BLaER1 treated with 17β-estradiol and CSF1 and Interleukin-3, amounts not matched to agents 10 nM and 100 nM (cell line): ENCODE measurements around the gene PCDHGB3.
"Not testable (repeated sequence)": the region's sequence is repeated elsewhere in the genome, so short reads cannot be mapped to it uniquely, and the experiment has no call there.

Source experiments
- H3K27ac ChIP-seq, 11 experiments: shearing (Covaris generic); formaldehyde crosslinking; 2 replicates each; pipeline ENCODE4 v1.8.1; 2022
- H3K27me3 ChIP-seq, 11 experiments: shearing (Covaris generic); formaldehyde crosslinking; 2 replicates each; pipeline ENCODE4 v1.8.1; 2022
- H3K36me3 ChIP-seq, 11 experiments: shearing (Covaris generic); formaldehyde crosslinking; 2 replicates each; pipeline ENCODE4 v1.8.1; 2022
- H3K4me1 ChIP-seq, 10 experiments: shearing (Covaris generic); formaldehyde crosslinking; 2 replicates each; pipeline ENCODE4 v1.8.1; 2022
- H3K4me2 ChIP-seq, 11 experiments: shearing (Covaris generic); formaldehyde crosslinking; 2 replicates each; pipeline ENCODE4 v1.8.1; 2022
- H3K4me3 ChIP-seq, 10 experiments: shearing (Covaris generic); formaldehyde crosslinking; 2 replicates each; pipeline ENCODE4 v1.8.1; 2022
- H3K9ac ChIP-seq, 11 experiments: shearing (Covaris generic); formaldehyde crosslinking; 2 replicates each; pipeline ENCODE4 v1.8.1; 2022
- H3K9me3 ChIP-seq, 11 experiments: shearing (Covaris generic); formaldehyde crosslinking; replicated peaks in 1 of 11; 2 replicates each; pipeline ENCODE4 v1.8.1; 2022
- H4K20me1 ChIP-seq, 11 experiments: shearing (Covaris generic); formaldehyde crosslinking; 2 replicates each; pipeline ENCODE4 v1.8.1; 2022
- Cebpa-rat ChIP-seq, 11 experiments: shearing (Covaris generic); IDR thresholded peaks; 2 replicates each; pipeline ENCODE4 v1.8.1; 2022

The PCDHGB3 gene

GRCh38 chr5:141369994-141370848 is at the start of gene PCDHGB3:
PCDHGB3 (plus strand) TSS chr5:141370242; CDS start chr5:141370395, 153 bp downstream.
- no peak for TF ChIP-seq Cebpa-rat (IDR thresholded peaks at IDR 0.05)
- Histone ChIP-seq H3K4me3 (no peak within 1 kb of the TSS; a peak in 1 of 20 replicates), H4K20me1 (no peaks in the 10 kb centered on the region), H3K9ac (no peak within 1 kb of the TSS), H3K4me2 (no peak within 1 kb of the TSS), H3K36me3 (peaks cover 0 to 9% (median 0%) of the 10 kb centered on the region in 11 experiments; a peak in 5 of 22 replicates), H3K27ac (no peak within 1 kb of the TSS), H3K27me3 (peaks cover 0 to 6% (median 0%) of the 10 kb centered on the region in 11 experiments; a peak in 2 of 22 replicates), H3K4me1 (no peaks in the 10 kb centered on the region), H3K9me3 (peaks cover 74 to 85% (median 77%) of the 10 kb centered on the region in 11 experiments)

- no peak overlapping the region for H3K4me2 ChIP-seq
- TF ChIP-seq Cebpa-rat (IDR thresholded peaks at IDR 0.05), result no peak
- H3K36me3 ChIP-seq, result peaks cover 27 to 29% (median 27%) of the 10 kb centered on the region in 11 experiments
- H3K4me1 ChIP-seq, result peaks cover 0 to 9% (median 6%) of the 10 kb centered on the region in 10 experiments; a peak in 8 of 20 replicates
- no peak overlapping the region for H3K9ac ChIP-seq
- no peak overlapping the region for H3K27ac ChIP-seq
- H3K4me3 ChIP-seq, result no peak overlapping the region
- H3K9me3 ChIP-seq, result peaks cover 88 to 98% (median 93%) of the 10 kb centered on the region in 11 experiments
- no peaks in the 10 kb centered on the region for H4K20me1 ChIP-seq
- H3K27me3 ChIP-seq, result peaks cover 0 to 3% (median 0%) of the 10 kb centered on the region in 11 experiments; a peak in 2 of 22 replicates
These were observed 47.8 kb upstream of the PCDHGB3 start for GRCh38 chr5:141322261-141322660.

GRCh38 chr5:141326088-141326854 is 43.8 kb upstream of the PCDHGB3 start:
- H3K27ac ChIP-seq, result peak overlapping the region; percentile 55 to 87 (median 80); a peak in 21 of 22 replicates
- peak overlapping the region; percentile 52 to 79 (median 60) for H3K4me2 ChIP-seq
- no peak for TF ChIP-seq Cebpa-rat (IDR thresholded peaks at IDR 0.05)
- no peaks in the 10 kb centered on the region for H4K20me1 ChIP-seq
- H3K36me3 ChIP-seq, result peaks cover 8 to 22% (median 16%) of the 10 kb centered on the region in 11 experiments; a peak in 16 of 22 replicates
- H3K4me1 ChIP-seq, result peaks cover 0 to 9% (median 5%) of the 10 kb centered on the region in 10 experiments; a peak in 7 of 20 replicates
- H3K4me3 ChIP-seq, result peak overlapping the region; percentile 53 to 66 (median 60)
- H3K9me3 ChIP-seq, result peaks cover 88 to 98% (median 94%) of the 10 kb centered on the region in 11 experiments
- no peaks in the 10 kb centered on the region for H3K27me3 ChIP-seq
- peak overlapping the region; percentile 74 to 87 (median 82) for H3K9ac ChIP-seq

- no peak for TF ChIP-seq Cebpa-rat (IDR thresholded peaks at IDR 0.05)
- no peak overlapping the region for H3K9ac ChIP-seq
- H3K27me3 ChIP-seq, result no peaks in the 10 kb centered on the region
- H3K4me2 ChIP-seq, result no peak overlapping the region
- H3K36me3 ChIP-seq, result peaks cover 8 to 31% (median 18%) of the 10 kb centered on the region in 11 experiments; a peak in 15 of 22 replicates
- H4K20me1 ChIP-seq, result no peaks in the 10 kb centered on the region
- H3K4me3 ChIP-seq, result no peak overlapping the region
- H3K4me1 ChIP-seq, result peaks cover 0 to 9% (median 4%) of the 10 kb centered on the region in 10 experiments; a peak in 7 of 20 replicates
- H3K27ac ChIP-seq, result no peak overlapping the region
- peaks cover 89 to 98% (median 94%) of the 10 kb centered on the region in 11 experiments for H3K9me3 ChIP-seq
These were observed 41.8 kb upstream of the PCDHGB3 start for GRCh38 chr5:141328231-141328630.

- no peak for TF ChIP-seq Cebpa-rat (IDR thresholded peaks at IDR 0.05)
- no peaks in the 10 kb centered on the region for H4K20me1 ChIP-seq
- H3K4me3 ChIP-seq, result no peak within 1 kb of the TSS
- no peak within 1 kb of the TSS for H3K27ac ChIP-seq
- no peak within 1 kb of the TSS for H3K9ac ChIP-seq
- peaks cover 0 to 9% (median 4%) of the 10 kb centered on the region in 10 experiments; a peak in 7 of 20 replicates for H3K4me1 ChIP-seq
- no peak within 1 kb of the TSS for H3K4me2 ChIP-seq
- H3K27me3 ChIP-seq, result no peaks in the 10 kb centered on the region
- H3K36me3 ChIP-seq, result peaks cover 8 to 31% (median 18%) of the 10 kb centered on the region in 11 experiments; a peak in 15 of 22 replicates
- peaks cover 85 to 97% (median 90%) of the 10 kb centered on the region in 11 experiments for H3K9me3 ChIP-seq
These were observed 39.6 kb upstream of the PCDHGB3 start, which contains the start of gene PCDHGA1 for GRCh38 chr5:141330299-141331080. PCDHGA1 (plus strand) TSS chr5:141330514.

- not testable (repeated sequence) for H3K9ac ChIP-seq, H3K4me2 ChIP-seq, H4K20me1 ChIP-seq, H3K27ac ChIP-seq, H3K4me3 ChIP-seq, H3K4me1 ChIP-seq, H3K27me3 ChIP-seq
- Histone ChIP-seq H3K36me3 (peaks cover 8 to 29% (median 18%) of the 10 kb centered on the region in 11 experiments; a peak in 15 of 22 replicates), H3K9me3 (peaks cover 82 to 100% (median 93%) of the 10 kb centered on the region in 11 experiments)
These were observed 37.5 kb upstream of the PCDHGB3 start for GRCh38 chr5:141332571-141332970.

GRCh38 chr5:141338538-141339306 is 31.3 kb upstream of the PCDHGB3 start, which contains the start of gene PCDHGA2:
PCDHGA2 (plus strand) TSS chr5:141338760.
- no peak within 1 kb of the TSS for H3K27ac ChIP-seq
- no peak for TF ChIP-seq Cebpa-rat (IDR thresholded peaks at IDR 0.05)
- H4K20me1 ChIP-seq, result no peaks in the 10 kb centered on the region
- no peak within 1 kb of the TSS for H3K4me2 ChIP-seq
- no peaks in the 10 kb centered on the region for H3K4me1 ChIP-seq
- peaks cover 81 to 100% (median 93%) of the 10 kb centered on the region in 11 experiments for H3K9me3 ChIP-seq
- H3K4me3 ChIP-seq, result peak within 1 kb of the TSS in 1 of 10 experiments; percentile 29; a peak in 5 of 20 replicates
- peaks cover 0 to 10% (median 0%) of the 10 kb centered on the region in 11 experiments; a peak in 4 of 22 replicates for H3K36me3 ChIP-seq
- no peak within 1 kb of the TSS for H3K9ac ChIP-seq
- no peaks in the 10 kb centered on the region for H3K27me3 ChIP-seq

GRCh38 chr5:141340781-141341354 is 29.2 kb upstream of the PCDHGB3 start:
- H3K9me3 ChIP-seq, result peaks cover 96 to 100% (median 99%) of the 10 kb centered on the region in 11 experiments

More at GRCh38 chr5:141340781-141341354, 29.2 kb upstream of the PCDHGB3 start:
- not testable (repeated sequence) for H3K9ac ChIP-seq, H3K27ac ChIP-seq, H3K4me2 ChIP-seq, H3K27me3 ChIP-seq, H3K4me3 ChIP-seq, H3K4me1 ChIP-seq, H4K20me1 ChIP-seq
- H3K36me3 ChIP-seq, result peaks cover 0 to 14% (median 0%) of the 10 kb centered on the region in 11 experiments; a peak in 5 of 22 replicates
